GM10266 (cell line): Measurements from ENCODE around the gene NR2E3.

Source experiments
- DNase-seq: peaks from one replicate; pipeline ENCODE4 v3.0.0; 2012; ENCODE audit errors: extremely low spot score
- TF ChIP-seq, protein P1 (sequence below): IDR thresholded peaks from 2 replicates; pipeline ENCODE4 v1.5.1; 2012; ENCODE audit warnings: mild to moderate bottlenecking, low read depth; ENCODE audit not compliant: control insufficient read depth, insufficient read depth; ENCODE audit errors: missing control alignments

The NR2E3 gene

DNA sequence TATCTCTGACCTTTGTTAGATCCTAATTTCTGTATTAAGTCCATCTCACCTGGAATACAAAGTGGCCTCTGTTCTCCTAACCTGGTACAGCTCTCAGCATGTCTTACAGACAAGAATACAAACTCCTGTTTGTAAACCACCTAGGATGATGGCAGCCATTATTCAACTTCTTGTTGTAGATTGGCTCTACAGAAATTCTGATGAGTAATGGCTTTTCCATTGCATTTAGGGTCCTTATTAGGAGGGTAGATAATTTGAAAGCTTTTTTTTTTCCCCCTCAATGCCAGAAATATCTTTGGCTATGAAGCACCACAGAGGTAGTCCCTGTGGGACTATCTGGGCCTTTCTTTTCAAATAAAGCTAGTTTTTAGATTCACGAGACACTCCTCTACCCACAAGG is 9.8 kb downstream of the NR2E3 start:
- DNase-seq: no peak
- TF ChIP-seq, protein P1, sequence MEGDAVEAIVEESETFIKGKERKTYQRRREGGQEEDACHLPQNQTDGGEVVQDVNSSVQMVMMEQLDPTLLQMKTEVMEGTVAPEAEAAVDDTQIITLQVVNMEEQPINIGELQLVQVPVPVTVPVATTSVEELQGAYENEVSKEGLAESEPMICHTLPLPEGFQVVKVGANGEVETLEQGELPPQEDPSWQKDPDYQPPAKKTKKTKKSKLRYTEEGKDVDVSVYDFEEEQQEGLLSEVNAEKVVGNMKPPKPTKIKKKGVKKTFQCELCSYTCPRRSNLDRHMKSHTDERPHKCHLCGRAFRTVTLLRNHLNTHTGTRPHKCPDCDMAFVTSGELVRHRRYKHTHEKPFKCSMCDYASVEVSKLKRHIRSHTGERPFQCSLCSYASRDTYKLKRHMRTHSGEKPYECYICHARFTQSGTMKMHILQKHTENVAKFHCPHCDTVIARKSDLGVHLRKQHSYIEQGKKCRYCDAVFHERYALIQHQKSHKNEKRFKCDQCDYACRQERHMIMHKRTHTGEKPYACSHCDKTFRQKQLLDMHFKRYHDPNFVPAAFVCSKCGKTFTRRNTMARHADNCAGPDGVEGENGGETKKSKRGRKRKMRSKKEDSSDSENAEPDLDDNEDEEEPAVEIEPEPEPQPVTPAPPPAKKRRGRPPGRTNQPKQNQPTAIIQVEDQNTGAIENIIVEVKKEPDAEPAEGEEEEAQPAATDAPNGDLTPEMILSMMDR: no peak

DNA sequence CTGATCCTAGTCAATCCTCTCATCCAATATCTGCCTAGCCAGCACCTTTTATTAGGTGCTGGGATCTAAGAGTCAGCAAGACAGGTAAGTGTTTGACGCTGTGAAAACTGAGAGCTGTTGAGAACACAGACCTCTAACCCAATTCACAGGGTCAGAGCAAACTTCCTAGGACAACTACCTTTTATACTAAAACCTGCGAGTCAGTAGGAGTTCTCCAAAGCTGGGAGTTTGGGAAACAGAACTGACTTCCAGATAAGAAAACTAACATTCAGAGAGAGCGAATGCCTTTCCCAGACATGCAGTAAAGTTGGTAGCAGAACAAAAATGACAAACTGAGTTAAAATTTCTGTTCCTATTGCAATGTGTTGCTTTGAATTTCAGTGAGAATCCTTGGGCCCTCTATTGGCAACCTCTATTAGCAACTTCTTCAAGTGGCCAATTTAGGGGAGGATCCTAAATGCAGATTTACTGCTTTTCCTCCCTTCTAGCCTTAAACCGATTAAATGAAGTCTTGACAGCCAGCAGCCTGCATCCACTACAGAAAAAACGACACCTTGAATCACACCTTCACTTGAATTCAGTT is 11.3 kb downstream of the NR2E3 start:
- TF ChIP-seq, protein P1: no peak
- DNase-seq: no peak

DNA sequence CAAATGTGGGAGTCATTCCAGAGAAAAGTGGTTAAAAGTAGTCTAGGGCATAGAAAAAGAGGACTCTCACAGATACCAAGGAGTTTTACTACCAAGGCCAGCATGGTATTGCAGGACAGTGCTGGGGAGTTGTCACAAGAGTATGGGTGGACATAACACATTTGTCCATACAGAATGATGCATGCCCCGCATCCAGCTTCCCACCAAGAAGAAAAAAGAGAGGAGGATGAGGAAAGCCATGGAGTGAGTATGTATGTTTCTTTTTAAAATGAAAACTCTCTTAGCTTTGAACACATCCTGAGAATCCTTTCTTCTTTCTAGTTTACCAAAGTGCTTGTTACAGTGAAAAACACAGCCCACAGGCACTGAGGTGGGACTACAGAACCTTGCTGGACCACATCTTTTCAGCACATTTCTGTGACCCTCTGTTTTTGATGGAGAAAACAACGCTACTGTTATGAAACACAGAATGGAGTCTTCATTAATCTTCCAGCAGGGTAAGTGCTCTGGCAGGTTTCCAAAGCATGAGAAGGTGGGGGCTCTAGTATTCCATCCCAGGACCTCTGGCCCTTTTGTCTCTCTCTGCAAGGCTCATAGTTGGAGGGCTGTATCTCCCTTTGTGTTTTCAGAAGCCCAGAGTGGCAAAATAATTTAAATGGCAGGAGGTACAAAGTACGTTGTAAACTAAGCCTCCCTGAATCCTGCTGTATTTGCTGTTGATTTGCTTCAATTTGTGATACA is 12.7 kb downstream of the NR2E3 start:
- DNase-seq: no peak

DNA sequence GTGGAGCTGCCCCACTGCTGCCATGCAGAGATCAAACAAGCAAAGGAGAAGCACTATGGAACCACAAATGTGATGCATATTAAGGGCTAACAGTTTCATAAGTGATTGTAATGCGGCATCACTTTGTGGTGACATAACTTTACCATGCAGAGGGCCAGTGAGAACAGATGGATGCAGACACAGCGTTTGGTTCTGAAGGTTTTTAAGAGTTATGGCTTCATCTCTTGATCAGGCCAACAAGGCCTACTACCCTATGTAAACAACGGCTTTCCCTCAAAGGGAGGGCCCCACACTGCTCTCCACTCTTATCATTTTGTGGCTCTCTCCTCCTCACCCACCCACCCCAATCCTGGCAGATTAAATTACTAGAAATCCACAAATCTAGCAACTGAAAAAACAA is 13.4 kb downstream of the NR2E3 start:
- TF ChIP-seq, protein P1: no peak
- no peak for DNase-seq

More for the DNA sequence above, 12.7 kb downstream of the NR2E3 start:
- TF ChIP-seq, protein P1: no peak

DNA sequence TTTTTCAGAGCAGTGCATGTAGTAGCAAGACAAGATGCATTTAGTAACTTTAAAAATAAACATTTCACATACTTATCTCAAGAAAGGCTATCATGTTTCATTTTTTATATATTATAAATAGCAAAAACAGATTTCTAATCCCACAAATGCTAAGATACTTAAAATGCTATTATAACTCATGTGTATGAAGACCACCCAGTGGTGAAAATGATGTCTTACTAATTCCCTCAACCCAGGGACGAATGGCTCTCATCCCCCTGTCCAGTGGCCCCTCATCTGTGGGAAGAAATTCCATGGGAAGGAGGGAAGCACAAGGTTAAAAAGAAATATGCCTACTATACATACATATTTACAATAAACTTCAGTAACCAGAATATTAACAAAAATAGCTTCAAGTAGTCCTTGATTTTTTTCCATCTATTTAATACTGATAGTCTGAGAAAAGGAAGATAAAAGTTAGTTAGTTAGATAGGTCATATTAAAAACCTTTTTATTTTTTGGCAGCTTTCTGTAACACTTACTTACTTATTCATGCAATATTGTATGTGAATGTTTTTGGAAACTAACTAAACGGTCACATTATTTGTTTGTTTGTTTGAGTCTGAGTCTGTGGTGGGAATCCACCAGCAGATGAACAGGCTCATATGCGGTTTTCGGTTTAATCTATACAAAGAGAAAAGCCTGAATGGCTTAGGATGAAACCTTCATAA is 14.8 kb downstream of the NR2E3 start:
- no peak for DNase-seq
- TF ChIP-seq, protein P1: no peak

DNA sequence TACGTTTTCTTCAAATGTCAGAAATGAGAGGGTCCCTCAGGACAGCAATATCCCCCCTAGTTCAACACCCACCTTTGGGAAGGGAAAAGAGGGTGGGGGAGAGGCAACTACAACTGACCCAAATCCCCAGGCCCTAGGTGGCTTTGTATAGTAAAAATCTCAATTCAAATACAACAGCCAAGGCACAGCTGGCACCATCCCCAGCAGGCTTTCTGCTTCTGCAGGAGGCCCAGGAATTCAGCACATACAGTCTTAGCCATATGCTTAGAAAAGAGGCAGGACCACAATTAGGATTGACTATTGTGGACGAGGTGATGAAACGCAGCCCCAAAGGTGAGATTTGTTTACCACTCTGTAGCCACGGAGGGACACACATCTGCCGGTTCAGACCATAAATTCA is 15.8 kb downstream of the NR2E3 start:
- no peak for DNase-seq
- TF ChIP-seq, protein P1: no peak

DNA sequence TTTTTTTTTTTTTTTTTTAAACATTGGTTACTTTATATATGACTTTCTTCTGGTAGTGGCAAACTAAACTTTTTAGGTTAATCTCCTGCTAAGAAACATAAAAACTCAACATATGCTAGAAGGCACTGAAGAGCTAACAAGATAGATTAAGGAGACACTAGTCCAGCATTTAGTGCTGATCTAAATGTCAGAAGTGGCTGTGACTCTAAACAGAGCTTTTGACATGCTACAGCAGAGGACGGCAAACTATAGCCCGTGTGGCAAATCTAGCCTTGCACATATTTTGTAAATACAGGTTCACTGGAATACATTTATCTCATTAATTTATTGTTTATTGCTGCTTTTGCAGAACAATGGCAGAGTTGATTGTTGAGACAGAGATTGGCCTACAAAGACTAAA is 20.6 kb downstream of the NR2E3 start:
- DNase-seq: no peak
- TF ChIP-seq, protein P1: no peak
